Transverse colon (tissue), 3 donors: ENCODE data around the gene ZNF385B.

ENCODE experiments used
- CTCF ChIP-seq, 5 experiments: fragments of 200-600 bp in 3 of 5; fragments of 450-650 bp in 2 of 5; sonication (generic) in 3 of 5; IDR thresholded peaks; 1 replicate in 2 of 5; 2 replicates in 3 of 5; pipeline ENCODE4 v1.5.1; 2016 to 2017; ENCODE audit warnings: antibody characterized with exemption in 5 of 5, inconsistent platforms in 3 of 5, mild to moderate bottlenecking in 2 of 5, moderate library complexity in 1 of 5
- POLR2A ChIP-seq: fragments of 450-650 bp; IDR thresholded peaks from one replicate; pipeline ENCODE4 v1.6.1; 2016; ENCODE audit warnings: antibody characterized with exemption, mild to moderate bottlenecking, moderate library complexity

DNA sequence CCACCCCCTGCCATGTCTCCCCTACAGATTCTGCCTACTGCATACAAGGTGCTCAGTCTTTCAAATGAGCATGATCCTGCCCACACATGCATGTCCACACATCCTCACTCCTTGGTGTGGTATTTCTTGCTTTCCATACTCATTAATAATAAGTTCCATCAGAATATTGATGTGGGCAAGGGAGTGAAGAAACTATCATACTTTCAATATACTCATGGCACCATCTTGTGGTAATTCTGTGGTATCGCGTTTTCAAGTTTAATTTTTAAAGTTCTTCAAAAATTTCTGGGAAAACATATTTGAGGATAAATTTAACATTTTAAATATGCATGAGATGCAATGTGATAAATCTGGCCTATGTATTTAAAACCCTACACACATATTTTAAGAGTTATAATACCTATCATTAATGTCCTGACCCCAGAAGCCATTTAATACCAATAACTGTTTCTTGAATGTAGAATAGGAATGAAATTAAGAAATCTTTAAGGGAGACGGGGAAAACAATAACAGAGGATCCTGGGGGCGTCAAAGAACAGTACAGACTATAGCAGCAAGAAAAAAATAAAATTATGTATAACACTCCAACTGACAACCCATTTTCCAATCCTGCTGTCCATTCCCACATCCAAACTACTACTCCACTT is 110.1 kb downstream of the ZNF385B start:
- no peak for TF ChIP-seq POLR2A
- peak; percentile 52 to 66 (median 59) for TF ChIP-seq CTCF (IDR thresholded peaks at IDR 0.05)
